HG03175 (cell line): ENCODE results near the gene ENAH.
"Not testable (repeated sequence)": the region's sequence is repeated elsewhere in the genome, so short reads cannot be mapped to it uniquely, and the experiment has no call there.

ENCODE experiments used
- ATAC-seq: cut with Tn5 transposase; IDR thresholded peaks from one replicate; pipeline ENCODE4 v1.9.1; 2021; ENCODE audit warnings: mild to moderate bottlenecking, moderate library complexity; ENCODE audit not compliant: unreplicated experiment

ENAH gene

GRCh38 chr1:225651376-225651871 lies 1.5 kb downstream of the ENAH start:
- ATAC-seq, result no peak

DNA sequence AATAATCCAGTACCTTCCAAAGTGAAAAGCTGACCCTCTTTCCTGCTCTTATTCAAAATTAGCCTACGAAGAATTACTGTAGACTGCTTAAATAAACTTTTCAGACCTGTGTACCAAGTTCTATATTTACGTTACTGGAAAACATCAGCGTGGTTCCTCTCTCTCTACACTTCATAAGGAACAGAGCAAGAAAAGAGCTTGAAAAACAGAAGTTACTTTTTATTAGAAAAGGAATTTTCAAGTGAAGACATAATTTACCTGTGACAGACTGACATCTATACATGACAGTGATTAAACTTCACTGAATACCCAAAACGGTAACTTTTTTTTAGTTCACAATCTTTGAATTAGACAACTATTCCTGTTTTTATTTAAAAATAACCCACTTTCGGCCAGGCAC lies 2.7 kb downstream of the ENAH start:
- no peak for ATAC-seq

DNA sequence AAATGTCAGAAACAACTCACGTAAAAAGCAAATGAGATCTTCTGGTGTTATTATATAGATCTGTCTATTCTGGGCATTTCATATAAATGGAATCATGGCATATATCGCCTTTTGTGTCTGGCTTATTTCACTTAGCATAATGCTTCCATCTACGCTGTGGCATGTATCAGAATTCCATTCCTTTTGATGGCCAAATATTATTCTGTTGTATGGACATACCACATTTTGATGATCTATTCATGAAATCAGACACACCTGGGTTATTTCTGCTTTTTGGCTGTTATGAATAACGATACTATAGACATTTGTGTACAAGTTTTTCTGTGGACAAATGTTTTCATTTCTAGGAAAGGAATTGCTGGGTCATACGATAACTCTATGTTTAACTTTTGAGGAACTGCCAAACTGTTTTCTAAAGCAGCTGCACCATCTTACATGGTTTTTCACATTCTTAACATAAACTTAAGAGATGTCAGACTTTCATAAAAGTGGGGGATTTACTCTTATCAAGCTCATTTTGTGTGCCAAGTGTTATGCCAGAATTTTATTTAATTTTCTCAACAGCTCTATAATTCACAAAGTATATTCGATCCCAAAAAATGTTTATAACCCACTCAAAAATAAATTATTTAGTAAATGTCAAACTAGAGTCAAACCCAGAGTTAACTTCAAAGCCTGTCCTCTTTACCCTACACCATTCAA lies 7.6 kb downstream of the ENAH start:
- ATAC-seq, result no peak

GRCh38 chr1:225644666-225645065 lies 8.3 kb downstream of the ENAH start:
- no peak for ATAC-seq

GRCh38 chr1:225642177-225642576 lies 10.7 kb downstream of the ENAH start:
- no peak for ATAC-seq

DNA sequence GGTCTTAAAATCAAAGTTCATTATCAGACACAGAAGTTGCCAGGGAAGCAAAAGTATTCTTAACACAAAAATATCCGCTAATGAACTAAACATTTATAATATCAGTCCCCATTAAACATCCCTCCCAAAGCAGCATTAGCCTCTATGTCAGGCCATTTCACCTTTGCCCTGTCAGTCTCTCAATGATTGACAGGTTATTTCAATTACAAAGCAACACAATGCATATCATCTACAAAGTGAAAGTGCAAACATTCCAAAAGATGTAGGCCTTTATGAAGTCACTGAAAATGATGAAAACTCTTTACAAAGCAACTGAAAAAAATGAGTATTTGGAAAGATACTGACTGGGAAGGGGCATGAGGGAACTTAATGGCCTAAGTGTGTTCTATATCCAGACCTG lies 14.1 kb downstream of the ENAH start:
- ATAC-seq, result no peak

GRCh38 chr1:225637651-225638199 lies 15.2 kb downstream of the ENAH start:
- no peak for ATAC-seq

- not testable (repeated sequence) for ATAC-seq
Measured at GRCh38 chr1:225636992-225637391, 15.9 kb downstream of the ENAH start.

DNA sequence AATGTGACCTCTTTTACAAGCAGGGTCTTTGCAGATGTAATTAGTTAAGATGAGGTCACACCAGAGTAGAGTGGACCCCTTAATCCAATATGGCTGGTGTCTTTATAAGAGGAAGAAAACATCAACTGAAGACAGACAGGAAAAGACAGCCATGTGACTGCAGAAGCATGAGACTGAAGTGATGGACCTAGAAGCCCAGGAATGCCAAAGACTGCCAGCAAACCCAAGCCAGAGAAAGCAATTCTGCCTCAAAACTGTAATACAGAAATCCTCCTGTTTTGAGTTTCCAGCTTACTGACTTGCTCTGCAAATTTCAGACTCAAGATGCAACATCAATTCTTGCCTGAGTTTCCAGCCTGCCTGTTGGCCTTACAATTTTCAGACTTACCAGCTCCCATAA lies 17.3 kb downstream of the ENAH start:
- ATAC-seq, result no peak

- not testable (repeated sequence) for ATAC-seq
Measured at GRCh38 chr1:225632836-225633235, 20.1 kb downstream of the ENAH start.

DNA sequence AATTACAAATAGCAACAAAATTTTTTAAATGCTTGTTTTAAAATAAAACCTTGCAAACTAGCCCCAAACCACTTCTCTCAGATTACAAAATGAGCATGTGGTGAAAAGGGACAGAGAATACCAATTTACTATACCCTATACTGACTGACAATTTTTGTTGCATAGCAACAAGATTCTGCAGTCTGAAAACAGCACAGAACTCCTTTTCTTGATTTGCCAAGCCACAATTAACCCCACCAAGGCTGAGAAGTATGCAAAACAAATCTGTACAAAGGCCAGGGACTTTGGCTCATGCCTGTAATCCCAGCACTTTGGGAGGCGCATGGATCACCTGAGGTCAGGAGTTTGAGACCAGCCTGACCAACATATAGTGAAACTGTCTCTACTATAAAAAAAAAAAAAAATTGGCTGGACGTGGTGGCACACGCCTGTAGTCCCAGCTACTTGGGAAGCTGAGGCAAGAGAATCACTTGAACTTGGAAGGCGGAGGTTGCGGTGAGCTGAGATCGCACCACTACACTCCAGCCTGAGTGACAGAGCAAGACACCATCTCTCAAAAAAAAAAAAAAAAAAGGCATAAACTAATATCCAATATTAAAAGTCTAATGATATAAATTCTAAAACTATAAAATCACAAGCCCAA lies 21.8 kb downstream of the ENAH start:
- ATAC-seq, result no peak

DNA sequence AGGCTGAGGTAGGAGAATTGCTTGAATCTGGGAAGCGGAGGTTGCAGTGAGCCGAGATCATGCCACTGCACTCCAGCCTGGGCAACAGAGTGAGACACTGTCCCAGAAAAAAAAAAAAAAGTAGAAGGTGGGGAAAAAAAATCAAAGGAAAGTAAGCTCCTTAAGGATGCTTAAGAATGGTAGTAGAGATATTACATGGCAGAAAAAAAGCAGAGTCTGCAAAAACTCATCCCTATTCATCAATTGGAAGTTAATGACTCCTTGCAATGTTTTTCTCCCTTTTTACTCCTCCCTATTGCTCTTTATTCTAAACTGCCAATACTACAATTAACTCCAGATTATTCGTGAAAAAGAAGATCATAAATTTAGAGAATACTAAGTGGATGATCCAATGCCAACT lies 23.4 kb downstream of the ENAH start:
- no peak for ATAC-seq

DNA sequence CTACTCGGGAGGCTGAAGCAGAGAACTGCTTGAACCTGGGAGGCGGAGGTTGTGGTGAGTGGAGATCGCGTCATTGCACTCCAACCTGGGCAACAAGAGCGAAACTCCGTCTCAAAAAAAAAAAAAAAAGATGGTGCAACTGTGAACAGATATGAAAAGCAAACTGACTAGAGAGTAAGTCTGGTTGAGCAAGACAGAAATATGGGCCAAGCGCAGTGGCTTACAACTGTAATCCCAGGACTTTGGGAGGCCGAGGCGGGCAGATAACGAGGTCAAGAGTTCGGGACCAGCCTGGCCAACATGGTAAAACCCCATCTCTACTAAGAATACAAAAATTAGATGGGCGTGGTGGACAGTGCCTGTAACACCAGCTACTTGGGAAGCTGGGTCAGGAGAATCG lies 24.1 kb downstream of the ENAH start:
- ATAC-seq, result not testable (repeated sequence)

GRCh38 chr1:225627304-225627947 lies 25.5 kb downstream of the ENAH start:
- no peak for ATAC-seq

- no peak for ATAC-seq
Measured at GRCh38 chr1:225626698-225627097, 26.2 kb downstream of the ENAH start.

GRCh38 chr1:225617956-225618355 lies 35.0 kb downstream of the ENAH start:
- ATAC-seq, result no peak

- ATAC-seq, result no peak
Measured at GRCh38 chr1:225617479-225617878, 35.4 kb downstream of the ENAH start.

- ATAC-seq, result not testable (repeated sequence)
Measured at GRCh38 chr1:225615403-225615790, 37.5 kb downstream of the ENAH start.

DNA sequence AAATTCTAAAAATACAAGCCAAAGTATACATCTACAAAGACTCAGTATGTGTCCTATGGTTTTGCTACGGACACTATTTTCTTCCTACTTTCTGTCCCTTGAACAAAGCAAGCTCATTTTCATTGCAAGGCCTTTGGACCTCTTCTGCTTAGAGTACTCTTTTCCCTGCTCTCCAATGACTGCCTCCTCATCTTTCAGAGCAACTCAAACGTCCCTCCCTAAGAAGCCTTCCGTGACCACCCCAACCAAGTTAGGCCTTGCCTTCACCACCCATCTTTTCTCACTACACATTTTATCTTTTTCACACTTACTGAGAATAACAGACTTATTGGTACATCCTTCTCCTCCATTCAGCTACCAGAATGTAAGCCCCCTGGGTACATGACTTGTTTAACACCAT lies 39.9 kb downstream of the ENAH start:
- ATAC-seq, result no peak

DNA sequence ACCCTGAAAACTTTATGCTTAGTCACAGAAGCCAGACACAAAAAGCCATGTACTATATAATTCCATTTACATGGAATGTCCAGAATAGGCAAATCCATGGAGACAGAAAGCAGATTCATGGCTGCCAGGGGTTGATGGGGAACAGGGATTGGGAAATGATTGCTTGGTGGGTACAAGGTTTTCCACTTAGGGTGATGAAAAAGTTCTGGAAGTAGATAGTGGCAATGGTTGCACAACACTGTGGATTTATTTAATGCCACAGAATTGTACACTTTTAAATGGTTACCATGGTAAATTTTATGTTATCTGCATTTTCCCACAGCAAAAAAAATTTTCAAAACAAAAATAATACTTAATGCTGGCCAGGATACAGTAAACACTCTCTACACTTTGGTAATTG lies 40.6 kb downstream of the ENAH start:
- no peak for ATAC-seq

- no peak for ATAC-seq
Measured at GRCh38 chr1:225611537-225612223, 41.2 kb downstream of the ENAH start.
